Common myeloid progenitor, CD34-positive (primary cell): ENCODE data around the gene CCND3.
"Not testable (repeated sequence)": the region's sequence is repeated elsewhere in the genome, so short reads cannot be mapped to it uniquely, and the experiment has no call there.

Experiments used
- CTCF ChIA-PET: fragments of 350-600 bp; sonication (Branson Sonifier 250); formaldehyde crosslinking; loops from one replicate; lab custom pipeline; 2021; ENCODE audit warnings: antibody characterized with exemption; lab: Charles Lee
- POLR2A ChIA-PET: fragments of 350-600 bp; sonication (Branson Sonifier 250); formaldehyde crosslinking; loops from one replicate; lab custom pipeline; 2021; ENCODE audit warnings: antibody characterized with exemption; lab: Charles Lee
- DNase-seq, 3 donors: peaks; one replicate each; pipeline versions ENCODE4 v3.0.0 to v3.0.0-alpha.2; 2013
- H3K27ac ChIP-seq, 2 experiments: 1 replicate in 1 of 2; 2 replicates in 1 of 2; pipeline ENCODE4 v1.7.0; 2013; ENCODE audit warnings: inconsistent platforms in 2 of 2, low read length in 2 of 2, mild to moderate bottlenecking in 2 of 2, low read depth in 1 of 2, moderate library complexity in 1 of 2; ENCODE audit not compliant: severe bottlenecking in 2 of 2, insufficient read depth in 1 of 2, poor library complexity in 1 of 2
- H3K27me3 ChIP-seq, 5 experiments: replicated peaks in 2 of 5; 1 replicate in 3 of 5; 2 replicates in 2 of 5; pipeline versions ENCODE4 v1.6.1 to v1.7.0; 2013; ENCODE audit warnings: low read length in 4 of 5, mild to moderate bottlenecking in 2 of 5, moderate library complexity in 2 of 5, inconsistent platforms in 1 of 5; ENCODE audit not compliant: insufficient read depth in 5 of 5, control insufficient read depth in 4 of 5
- H3K36me3 ChIP-seq, 4 experiments: 1 replicate in 2 of 4; 2 replicates in 2 of 4; pipeline versions ENCODE4 v1.6.1 to v1.7.0; 2013; ENCODE audit warnings: low read length in 3 of 4, control low read depth in 1 of 4, mild to moderate bottlenecking in 1 of 4; ENCODE audit not compliant: control insufficient read depth in 4 of 4, insufficient read depth in 4 of 4
- H3K4me1 ChIP-seq, 4 experiments: 1 replicate in 3 of 4; 2 replicates in 1 of 4; pipeline versions ENCODE4 v1.6.1 to v1.7.1; 2013; ENCODE audit warnings: low read length in 3 of 4, mild to moderate bottlenecking in 3 of 4, control low read depth in 1 of 4, inconsistent platforms in 1 of 4, moderate library complexity in 1 of 4; ENCODE audit not compliant: control insufficient read depth in 4 of 4, insufficient read depth in 4 of 4; ENCODE audit errors: control extremely low read depth in 1 of 4
- H3K4me3 ChIP-seq, 7 experiments: 1 replicate in 4 of 7; 2 replicates in 3 of 7; pipeline versions ENCODE4 v1.5.1 to v1.7.0; 2013; ENCODE audit warnings: mild to moderate bottlenecking in 7 of 7, low read length in 6 of 7, moderate library complexity in 6 of 7, inconsistent platforms in 2 of 7, low read depth in 2 of 7, control low read depth in 1 of 7; ENCODE audit not compliant: insufficient read depth in 4 of 7, control insufficient read depth in 1 of 7; ENCODE audit errors: extremely low read depth in 1 of 7
- H3K9me3 ChIP-seq, 5 experiments: 1 replicate in 4 of 5; 2 replicates in 1 of 5; pipeline versions ENCODE4 v1.6.1 to v1.7.1; 2013; ENCODE audit warnings: low read length in 4 of 5, mild to moderate bottlenecking in 2 of 5, inconsistent platforms in 1 of 5, low read depth in 1 of 5, moderate library complexity in 1 of 5; ENCODE audit not compliant: control insufficient read depth in 4 of 5, insufficient read depth in 2 of 5; ENCODE audit errors: control extremely low read depth in 1 of 5
- WGBS: methylation state at CpG from one replicate; pipeline ENCODE4 v1.1.5; 2013; ENCODE audit not compliant: insufficient coverage; 5-methylcytosine and 5-hydroxymethylcytosine counted together

Gene CCND3

GRCh38 chr6:41954668-41955067 is 13.1 kb upstream of the CCND3 start:
- ChIA-PET CTCF (no interaction called here), POLR2A (no interaction called here)
- no peak for DNase-seq
- H3K4me1 ChIP-seq, result no peaks in the 10 kb centered on the region
- H3K9me3 ChIP-seq, result no peaks in the 10 kb centered on the region
- H3K27me3 ChIP-seq, result no peaks in the 10 kb centered on the region
- H3K36me3 ChIP-seq, result peaks cover 0 to 4% (median 0%) of the 10 kb centered on the region in 4 experiments
- H3K27ac ChIP-seq, result no peak overlapping the region
- no peak overlapping the region for H3K4me3 ChIP-seq
- WGBS, result 100% methylated on average over 1 of the region's 2 CpGs

- H3K27ac ChIP-seq, result no peak overlapping the region
- H3K27me3 ChIP-seq, result no peaks in the 10 kb centered on the region
- no peaks in the 10 kb centered on the region for H3K9me3 ChIP-seq
- H3K36me3 ChIP-seq, result peaks cover 0 to 4% (median 0%) of the 10 kb centered on the region in 4 experiments
- WGBS, result 94% methylated on average over 10 of the region's 10 CpGs
- ChIA-PET CTCF (no interaction called here), POLR2A (no interaction called here)
- no peak overlapping the region for H3K4me3 ChIP-seq
- no peak for DNase-seq
- peaks cover 0 to 2% (median 0%) of the 10 kb centered on the region in 4 experiments for H3K4me1 ChIP-seq
Measured at GRCh38 chr6:41947581-41948220, 6.1 kb upstream of the CCND3 start.

GRCh38 chr6:41943456-41943855 is 1.8 kb upstream of the CCND3 start:
- no peak overlapping the region for H3K4me3 ChIP-seq
- peaks cover 13 to 38% (median 31%) of the 10 kb centered on the region in 4 experiments for H3K4me1 ChIP-seq
- H3K36me3 ChIP-seq, result peaks cover 0 to 7% (median 0%) of the 10 kb centered on the region in 4 experiments
- no peaks in the 10 kb centered on the region for H3K27me3 ChIP-seq
- no peak for DNase-seq
- CTCF ChIA-PET, result interaction anchor here (1.2 to 14.6 kb wide), 4 partner anchors 14 to 101 kb away, joined by 3 to 180 read pairs (median 3); partner anchors contain the start of gene TAF8
- H3K27ac ChIP-seq, result no peak overlapping the region
- no peaks in the 10 kb centered on the region for H3K9me3 ChIP-seq
- POLR2A ChIA-PET, result no interaction called here

GRCh38 chr6:41942882-41943281 is 1.3 kb upstream of the CCND3 start:
- POLR2A ChIA-PET, result interaction anchor here (1.8 kb wide), 1 partner anchor 108 kb away, joined by 4 read pairs; the partner anchor contains the start of gene TAF8
- WGBS, result 100% methylated on average over 6 of the region's 14 CpGs
- H3K9me3 ChIP-seq, H3K27me3 ChIP-seq, DNase-seq, H3K36me3 ChIP-seq, H3K4me3 ChIP-seq: not testable (repeated sequence)
- peaks cover 18 to 44% (median 37%) of the 10 kb centered on the region in 4 experiments for H3K4me1 ChIP-seq
- peak overlapping the region in 1 of 2 experiments; percentile 67 for H3K27ac ChIP-seq
- CTCF ChIA-PET, result interaction anchor here (1.0 to 14.6 kb wide), 6 partner anchors 18 to 102 kb away, joined by 3 to 180 read pairs (median 3); partner anchors contain the start of genes BYSL, MED20 and TAF8

GRCh38 chr6:41942067-41942851 is 651 bp upstream of the CCND3 start:
- WGBS, result 46% methylated on average over 19 of the region's 20 CpGs
- ChIA-PET CTCF (interaction anchor here (1.0 to 14.6 kb wide), 6 partner anchors 18 to 102 kb away, joined by 3 to 180 read pairs (median 3); partner anchors contain the start of genes BYSL, MED20 and TAF8), POLR2A (interaction anchor here (0.5 to 1.8 kb wide), 3 partner anchors 9 to 123 kb away, joined by 3 to 4 read pairs (median 3); partner anchors contain the start of gene TAF8)
- H3K9me3 ChIP-seq, result no peaks in the 10 kb centered on the region
- DNase-seq, result peak in 2 of 3 donors; percentile 72 to 80
- peaks cover 0 to 12% (median 0%) of the 10 kb centered on the region in 4 experiments for H3K36me3 ChIP-seq
- H3K27ac ChIP-seq, result peak overlapping the region in 1 of 2 experiments; percentile 67
- no peaks in the 10 kb centered on the region for H3K27me3 ChIP-seq
- H3K4me1 ChIP-seq, result peaks cover 24 to 50% (median 43%) of the 10 kb centered on the region in 4 experiments
- peak overlapping the region; percentile 53 to 92 (median 84) for H3K4me3 ChIP-seq

GRCh38 chr6:41940759-41941279 is 789 bp downstream of the CCND3 start:
- H3K27me3 ChIP-seq, result no peaks in the 10 kb centered on the region
- ChIA-PET POLR2A (interaction anchor here (1.8 kb wide), 1 partner anchor 110 kb away, joined by 4 read pairs; the partner anchor contains the start of gene TAF8), CTCF (interaction anchor here (0.9 to 14.6 kb wide), 4 partner anchors 9 to 104 kb away, joined by 3 to 180 read pairs (median 62); partner anchors contain the start of genes BYSL, MED20 and TAF8)
- under 1% methylated on average over 29 of the region's 38 CpGs for WGBS
- peak overlapping the region in 1 of 2 experiments; percentile 54 for H3K27ac ChIP-seq
- H3K9me3 ChIP-seq, result no peaks in the 10 kb centered on the region
- H3K36me3 ChIP-seq, result peaks cover 0 to 24% (median under 1%) of the 10 kb centered on the region in 4 experiments
- peak in 2 of 3 donors; percentile 21 to 31 for DNase-seq
- H3K4me3 ChIP-seq, result peak overlapping the region; percentile 53 to 92 (median 84)
- peaks cover 30 to 64% (median 58%) of the 10 kb centered on the region in 4 experiments for H3K4me1 ChIP-seq
